Sigmoid colon (tissue), 7 donors: ENCODE measurements around the gene PTMA. TPM values are rescaled to one million over a fixed set of nuclear protein-coding genes. Genes with fewer than 3 reads are reported as not detected.

Experiments
- DNase-seq: peaks from one replicate; pipeline ENCODE4 v3.0.0-alpha.2; 2019
- H3K27ac ChIP-seq, 4 donors: fragments of 200-600 bp; sonication (generic); one replicate each; pipeline ENCODE4 v1.5.1; 2016 to 2019; ENCODE audit warnings: mild to moderate bottlenecking in 1 of 4
- H3K27me3 ChIP-seq, 3 donors: fragments of 200-600 bp; sonication (generic); one replicate each; pipeline ENCODE4 v1.5.1; 2019; ENCODE audit warnings: mild to moderate bottlenecking in 1 of 3
- H3K36me3 ChIP-seq, 4 donors: fragments of 200-600 bp; sonication (generic); one replicate each; pipeline ENCODE4 v1.5.1; 2016 to 2019
- H3K4me1 ChIP-seq, 4 donors: fragments of 200-600 bp; sonication (generic); one replicate each; pipeline ENCODE4 v1.5.1; 2017 to 2019
- H3K4me3 ChIP-seq, 4 donors: fragments of 200-600 bp; sonication (generic); one replicate each; pipeline ENCODE4 v1.5.1; 2017 to 2019; ENCODE audit warnings: mild to moderate bottlenecking in 2 of 4, moderate library complexity in 1 of 4
- H3K9me3 ChIP-seq, 4 donors: fragments of 200-600 bp in 3 of 4; sonication (generic) in 3 of 4; one replicate each; pipeline versions ENCODE4 v1.5.1 to v1.6.1; 2013 to 2019
- EP300 ChIP-seq, 4 donors: sonication (generic); formaldehyde crosslinking; IDR thresholded peaks; one replicate each; pipeline ENCODE4 v1.6.1; 2017; ENCODE audit warnings: antibody characterized with exemption in 4 of 4
- POLR2A ChIP-seq, 2 donors: fragments of 450-650 bp; IDR thresholded peaks; one replicate each; pipeline ENCODE4 v1.6.1; 2016; ENCODE audit warnings: antibody characterized with exemption in 2 of 2, mild to moderate bottlenecking in 2 of 2, moderate library complexity in 2 of 2
- POLR2AphosphoS5 ChIP-seq, 4 donors: sonication (generic); formaldehyde crosslinking; IDR thresholded peaks; one replicate each; pipeline ENCODE4 v1.6.1; 2017; ENCODE audit warnings: antibody characterized with exemption in 4 of 4
- WGBS, 2 donors: extraction: QIAGEN DNeasy Blood & Tissue Kit; methylation state at CpG; one replicate each; pipeline ENCODE4 v1.1.7; 2013; 5-methylcytosine and 5-hydroxymethylcytosine counted together
- intact Hi-C: fragments of 100-400 bp; cut with DNase I; formaldehyde crosslinking; loops from one replicate; pipeline ENCODE4 v1.15.1; 2023
- polyA plus RNA-seq, 3 donors: library from polyadenylated mRNA; stranded (reverse); fragments of 200-250 nt; gene quantifications; one replicate each; pipeline ENCODE4 v1.2.3, GENCODE V29; 2013
- total RNA-seq, 4 donors: library from RNA; depleted of rRNA; stranded (reverse); fragments of >200 nt; gene quantifications; one replicate each; pipeline ENCODE4 v1.1.0, GENCODE V29; 2016
- TF ChIP-seq, protein P1 (sequence below), 4 experiments: fragments of 450-650 bp in 3 of 4; fragments of 200-600 bp in 1 of 4; IDR thresholded peaks; one replicate each; pipeline ENCODE4 v1.5.1; 2016 to 2019; ENCODE audit warnings: antibody characterized with exemption in 4 of 4, mild to moderate bottlenecking in 3 of 4, moderate library complexity in 2 of 4
- donor health status: healthy with polysubstance abuse.
- donor health status: Bipolar disorder and iron deficiency.
- donor health status: healthy.

Gene PTMA
- total and polyA plus RNA-seq, 7 donors = 807 to 2,683 (median 1,142) TPM

DNA sequence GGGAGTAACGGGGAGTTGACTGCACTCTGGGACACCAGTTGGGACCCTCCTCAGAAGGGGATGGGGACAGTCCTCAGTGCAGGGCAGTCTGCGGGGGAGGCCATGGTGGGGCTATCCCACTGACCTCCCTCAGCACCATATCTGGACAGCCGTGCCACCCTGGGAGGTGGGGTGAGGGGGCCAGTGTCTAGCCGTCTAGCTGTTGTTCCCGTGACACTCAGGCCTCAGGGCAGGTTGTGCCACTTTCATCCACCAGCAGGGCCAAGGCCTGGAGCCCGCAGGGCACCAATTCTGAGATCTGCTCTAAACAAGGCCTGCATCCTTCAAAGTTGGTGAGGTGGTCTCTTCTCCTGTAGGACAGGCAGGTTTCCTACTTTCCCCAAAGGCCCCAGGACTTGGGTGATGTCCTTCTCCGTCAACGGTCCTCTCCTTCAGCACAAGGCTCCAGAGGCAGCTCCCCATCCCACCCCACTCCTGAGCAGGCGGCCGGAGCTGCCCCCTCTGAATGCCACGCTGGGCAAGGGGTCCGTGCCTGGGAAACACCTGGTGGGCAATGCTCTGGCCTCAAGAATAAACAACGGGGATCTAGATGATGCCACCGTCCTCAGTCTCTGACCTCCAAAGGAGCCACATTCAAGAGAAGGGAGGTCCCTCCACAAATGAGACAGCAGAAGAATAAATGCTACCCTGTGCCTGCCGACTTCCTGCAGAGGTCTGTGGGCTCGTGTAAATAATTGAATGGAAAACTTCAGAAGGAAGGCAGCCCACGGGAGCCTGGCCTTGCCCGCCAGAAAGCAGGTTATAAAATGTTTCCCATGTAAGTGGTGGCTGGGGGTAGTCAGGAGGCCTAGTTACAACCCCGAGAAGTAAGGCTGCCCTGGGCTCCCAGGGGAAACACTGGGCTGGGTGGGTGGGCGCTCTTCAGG lies 42.8 kb upstream of the PTMA start:
- Histone ChIP-seq H3K4me1 (peaks cover 4 to 49% (median 41%) of the 10 kb centered on the region in 4 donors), H3K36me3 (no peaks in the 10 kb centered on the region), H3K4me3 (peak overlapping the region; percentile 29 to 56 (median 54)), H3K27ac (peak overlapping the region; percentile 95 to 99 (median 97)), H3K9me3 (no peaks in the 10 kb centered on the region), H3K27me3 (no peaks in the 10 kb centered on the region)
- intact Hi-C loops = loop anchor here (2.0 kb wide), 1 partner anchor 53 kb away; no protein-coding TSS in a partner anchor
- WGBS, 2 donors = 56 to 64% methylated on average over 20 of the region's 20 CpGs
- TF ChIP-seq POLR2AphosphoS5 (IDR thresholded peaks at IDR 0.05) (no peak), POLR2A (IDR thresholded peaks at IDR 0.05) (no peak), EP300 (IDR thresholded peaks at IDR 0.05) (no peak)
- TF ChIP-seq, protein P1, sequence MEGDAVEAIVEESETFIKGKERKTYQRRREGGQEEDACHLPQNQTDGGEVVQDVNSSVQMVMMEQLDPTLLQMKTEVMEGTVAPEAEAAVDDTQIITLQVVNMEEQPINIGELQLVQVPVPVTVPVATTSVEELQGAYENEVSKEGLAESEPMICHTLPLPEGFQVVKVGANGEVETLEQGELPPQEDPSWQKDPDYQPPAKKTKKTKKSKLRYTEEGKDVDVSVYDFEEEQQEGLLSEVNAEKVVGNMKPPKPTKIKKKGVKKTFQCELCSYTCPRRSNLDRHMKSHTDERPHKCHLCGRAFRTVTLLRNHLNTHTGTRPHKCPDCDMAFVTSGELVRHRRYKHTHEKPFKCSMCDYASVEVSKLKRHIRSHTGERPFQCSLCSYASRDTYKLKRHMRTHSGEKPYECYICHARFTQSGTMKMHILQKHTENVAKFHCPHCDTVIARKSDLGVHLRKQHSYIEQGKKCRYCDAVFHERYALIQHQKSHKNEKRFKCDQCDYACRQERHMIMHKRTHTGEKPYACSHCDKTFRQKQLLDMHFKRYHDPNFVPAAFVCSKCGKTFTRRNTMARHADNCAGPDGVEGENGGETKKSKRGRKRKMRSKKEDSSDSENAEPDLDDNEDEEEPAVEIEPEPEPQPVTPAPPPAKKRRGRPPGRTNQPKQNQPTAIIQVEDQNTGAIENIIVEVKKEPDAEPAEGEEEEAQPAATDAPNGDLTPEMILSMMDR (IDR thresholded peaks at IDR 0.05) = no peak
- DNase-seq = no peak

- peak overlapping the region; percentile 29 to 56 (median 54) for H3K4me3 ChIP-seq
Measured at GRCh38 chr2:231666171-231667095, 41.9 kb upstream of the PTMA start.

DNA sequence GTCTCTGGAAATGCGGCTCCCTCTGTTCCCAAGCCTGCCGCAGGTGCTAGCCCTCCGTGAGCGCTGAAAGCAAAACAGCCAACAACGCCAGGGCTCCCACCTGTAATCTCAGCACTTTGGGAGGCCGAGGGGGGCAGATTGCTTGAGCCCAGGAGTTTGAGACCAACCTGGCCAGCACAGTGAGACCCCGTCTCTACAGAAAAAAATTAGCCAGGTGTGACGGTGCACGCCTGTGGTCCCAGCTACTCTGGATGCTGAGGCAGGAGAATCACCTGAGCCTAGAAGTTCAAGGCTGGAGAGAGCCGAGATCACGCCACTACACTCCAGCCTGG lies 41.3 kb upstream of the PTMA start:
- peaks cover 2 to 54% (median 49%) of the 10 kb centered on the region in 4 donors for H3K4me1 ChIP-seq
- H3K27me3 ChIP-seq = no peaks in the 10 kb centered on the region
- no peak for DNase-seq
- TF ChIP-seq POLR2A (IDR thresholded peaks at IDR 0.05) (no peak), EP300 (IDR thresholded peaks at IDR 0.05) (peak in 1 of 4 donors; percentile 0), POLR2AphosphoS5 (IDR thresholded peaks at IDR 0.05) (peak in 2 of 4 donors; percentile 25 to 39)
- intact Hi-C loops = loop anchor here (2.0 kb wide), 1 partner anchor 54 kb away; no protein-coding TSS in a partner anchor
- no peaks in the 10 kb centered on the region for H3K9me3 ChIP-seq
- peak overlapping the region; percentile 29 to 56 (median 54) for H3K4me3 ChIP-seq
- H3K27ac ChIP-seq = peak overlapping the region; percentile 95 to 99 (median 97)
- no peaks in the 10 kb centered on the region for H3K36me3 ChIP-seq
- 8 to 35% methylated on average over 11 of the region's 11 CpGs for WGBS, 2 donors

More at GRCh38 chr2:231666171-231667095, 41.9 kb upstream of the PTMA start:
- H3K27ac ChIP-seq = peak overlapping the region; percentile 95 to 99 (median 97)
- DNase-seq = peak; percentile 99
- no peaks in the 10 kb centered on the region for H3K36me3 ChIP-seq
- 4 to 13% methylated on average over 32 of the region's 32 CpGs for WGBS, 2 donors
- TF ChIP-seq EP300 (IDR thresholded peaks at IDR 0.05) = peak in 2 of 4 donors; percentile 44 to 85
- TF ChIP-seq, protein P1 (IDR thresholded peaks at IDR 0.05) = peak in 1 of 4 experiments; percentile 29
- peak; percentile 96 to 98 (median 97) for TF ChIP-seq POLR2AphosphoS5 (IDR thresholded peaks at IDR 0.05)
- peak; percentile 83 to 96 for TF ChIP-seq POLR2A (IDR thresholded peaks at IDR 0.05)
- H3K4me1 ChIP-seq = peaks cover 4 to 54% (median 49%) of the 10 kb centered on the region in 4 donors
- no peaks in the 10 kb centered on the region for H3K27me3 ChIP-seq
- H3K9me3 ChIP-seq = no peaks in the 10 kb centered on the region
- intact Hi-C loops = loop anchor here (2.0 kb wide), 1 partner anchor 54 kb away; no protein-coding TSS in a partner anchor

DNA sequence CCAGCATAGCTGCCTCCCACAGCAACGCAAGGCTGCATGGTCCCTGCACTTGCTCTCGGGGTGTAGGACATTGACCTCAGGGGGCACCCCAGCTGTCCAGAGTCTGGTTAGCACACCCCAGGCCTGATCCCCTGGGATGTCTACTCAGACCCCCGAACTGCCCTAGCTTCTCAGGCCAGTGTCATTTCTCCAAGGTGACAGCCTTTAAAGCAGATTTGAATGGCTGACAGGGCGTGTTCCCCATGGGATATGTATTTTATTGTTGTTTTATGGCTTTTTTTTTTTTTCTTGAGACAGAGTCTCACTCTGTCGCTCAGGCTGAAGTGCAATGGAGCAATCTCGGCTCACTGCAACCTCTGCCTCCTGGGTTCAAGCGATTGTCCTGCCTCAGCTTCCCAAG lies 40.8 kb upstream of the PTMA start:
- H3K4me1 ChIP-seq = peaks cover 0 to 58% (median 52%) of the 10 kb centered on the region in 4 donors
- H3K27me3 ChIP-seq = no peaks in the 10 kb centered on the region
- WGBS, 2 donors = 14 to 48% methylated on average over 7 of the region's 7 CpGs
- peak overlapping the region; percentile 95 to 99 (median 97) for H3K27ac ChIP-seq
- TF ChIP-seq POLR2AphosphoS5 (IDR thresholded peaks at IDR 0.05) = no peak
- TF ChIP-seq EP300 (IDR thresholded peaks at IDR 0.05) = no peak
- TF ChIP-seq POLR2A (IDR thresholded peaks at IDR 0.05) = no peak
- TF ChIP-seq, protein P1 (IDR thresholded peaks at IDR 0.05) = no peak
- DNase-seq = no peak
- no peaks in the 10 kb centered on the region for H3K9me3 ChIP-seq
- peak overlapping the region in 3 of 4 donors; percentile 54 to 56 (median 54) for H3K4me3 ChIP-seq
- H3K36me3 ChIP-seq = no peaks in the 10 kb centered on the region
- intact Hi-C loops = loop anchor here (2.0 kb wide), 1 partner anchor 55 kb away; no protein-coding TSS in a partner anchor
